PC-3 (cell line): ENCODE measurements around the gene FZR1.

Experiments used
- EZH2 ChIP-seq: fragments of 300-600 bp; sonication (generic); IDR thresholded peaks from one replicate; pipeline ENCODE4 v1.6.1; 2017; ENCODE audit warnings: antibody characterized with exemption, mild to moderate bottlenecking, low read length; ENCODE audit not compliant: unreplicated experiment
- TF ChIP-seq, protein P1 (sequence below): fragments of 300-600 bp; sonication (generic); conservative IDR thresholded peaks from 2 replicates; pipeline ENCODE4 v1.5.1; 2017; ENCODE audit warnings: antibody characterized with exemption, low read depth, mild to moderate bottlenecking, low read length

DNA sequence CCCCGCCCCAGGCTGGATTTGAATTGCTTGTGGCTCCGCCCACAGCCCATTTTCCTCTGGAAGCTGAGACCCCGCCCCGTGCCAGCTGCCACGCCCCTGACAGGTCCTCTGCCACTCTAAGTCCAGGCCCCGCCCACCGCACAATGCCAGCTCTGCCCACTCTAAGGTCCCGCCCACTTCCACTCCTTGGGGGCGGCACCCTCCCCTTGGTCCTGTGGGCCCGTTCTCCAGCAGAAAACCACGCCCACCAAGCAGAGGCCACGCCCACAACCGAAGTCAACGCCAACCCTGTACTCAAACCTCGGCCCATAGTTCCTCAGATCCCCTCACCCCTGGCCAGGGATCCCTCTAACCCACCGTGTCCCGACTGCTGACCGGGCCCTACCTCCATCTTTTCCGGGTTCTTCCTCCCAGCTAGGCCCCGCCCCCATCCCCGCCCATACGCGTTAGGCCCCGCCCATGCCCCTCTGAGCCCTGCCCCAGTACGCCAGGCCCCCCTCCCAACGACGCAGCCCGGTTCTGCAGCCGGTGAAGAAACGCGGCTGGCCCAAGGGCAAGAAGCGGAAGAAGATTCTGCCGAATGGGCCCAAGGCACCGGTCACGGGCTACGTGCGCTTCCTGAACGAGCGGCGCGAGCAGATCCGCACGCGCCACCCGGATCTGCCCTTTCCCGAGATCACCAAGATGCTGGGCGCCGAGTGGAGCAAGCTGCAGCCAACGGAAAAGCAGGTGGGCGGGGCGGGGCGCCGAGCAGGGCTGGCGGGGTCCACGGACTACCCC is 67.9 kb downstream of the FZR1 start:
- TF ChIP-seq, protein P1, sequence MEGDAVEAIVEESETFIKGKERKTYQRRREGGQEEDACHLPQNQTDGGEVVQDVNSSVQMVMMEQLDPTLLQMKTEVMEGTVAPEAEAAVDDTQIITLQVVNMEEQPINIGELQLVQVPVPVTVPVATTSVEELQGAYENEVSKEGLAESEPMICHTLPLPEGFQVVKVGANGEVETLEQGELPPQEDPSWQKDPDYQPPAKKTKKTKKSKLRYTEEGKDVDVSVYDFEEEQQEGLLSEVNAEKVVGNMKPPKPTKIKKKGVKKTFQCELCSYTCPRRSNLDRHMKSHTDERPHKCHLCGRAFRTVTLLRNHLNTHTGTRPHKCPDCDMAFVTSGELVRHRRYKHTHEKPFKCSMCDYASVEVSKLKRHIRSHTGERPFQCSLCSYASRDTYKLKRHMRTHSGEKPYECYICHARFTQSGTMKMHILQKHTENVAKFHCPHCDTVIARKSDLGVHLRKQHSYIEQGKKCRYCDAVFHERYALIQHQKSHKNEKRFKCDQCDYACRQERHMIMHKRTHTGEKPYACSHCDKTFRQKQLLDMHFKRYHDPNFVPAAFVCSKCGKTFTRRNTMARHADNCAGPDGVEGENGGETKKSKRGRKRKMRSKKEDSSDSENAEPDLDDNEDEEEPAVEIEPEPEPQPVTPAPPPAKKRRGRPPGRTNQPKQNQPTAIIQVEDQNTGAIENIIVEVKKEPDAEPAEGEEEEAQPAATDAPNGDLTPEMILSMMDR, result no peak
- no peak for TF ChIP-seq EZH2
